ENCODE data around the gene EFCC1. TPM values are rescaled to one million over a fixed set of nuclear protein-coding genes. Genes with fewer than 3 reads are reported as not detected.
A peak's percentile ranks its signal among the peaks of the same experiment; 100 is the strongest.

The EFCC1 gene
- total and polyA plus RNA-seq, 2 of the 13 experiments (the other 11 are each of a cell fraction or from before 2014, with no cell fraction given) = not detected

DNA sequence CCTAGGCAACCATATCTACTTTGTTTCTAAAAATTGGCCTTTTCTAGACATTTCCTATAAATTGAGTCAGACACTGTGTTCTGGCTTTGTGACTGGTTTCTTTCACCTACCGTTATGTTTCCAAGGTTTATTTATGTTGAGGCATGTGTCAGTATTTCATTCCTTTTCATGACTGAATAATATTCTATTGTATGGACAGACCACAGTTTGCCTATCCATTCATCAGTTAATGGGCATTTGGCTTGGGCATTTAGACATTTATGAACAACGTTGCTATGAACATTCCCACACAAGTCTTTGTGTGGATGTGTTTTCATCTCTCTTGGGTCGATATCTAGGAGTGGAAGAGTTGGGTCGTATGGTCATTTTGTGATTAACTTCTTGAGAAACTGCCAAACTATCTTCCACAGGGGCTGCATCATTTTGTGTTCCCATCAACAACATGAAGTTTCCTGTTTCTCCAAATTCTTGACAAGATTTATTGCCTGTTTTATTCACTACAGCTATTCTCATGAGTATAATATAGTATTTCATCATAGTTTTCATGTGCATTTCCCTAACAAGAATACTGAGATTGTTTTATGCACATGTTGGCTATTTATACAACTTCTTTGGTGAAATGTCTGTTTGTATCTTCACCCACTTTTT lies 3.5 kb upstream of the EFCC1 start:
- DNase-seq (ENCODE audit: low spot score) = no peak
- Histone ChIP-seq H3K4me3 (replicated peaks in 1 of 3; ENCODE audit: insufficient read depth in 1 of 3, low read depth in 2 of 3, low read length in 3 of 3) (no peak overlapping the region), H3K9ac (ENCODE audit: insufficient read depth, low read depth, low read length) (no peak overlapping the region), H3K27me3 (ENCODE audit: control insufficient read depth in 1 of 2, insufficient read depth in 2 of 2, low read length in 2 of 2) (peaks cover 3 to 56% of the 10 kb centered on the region in 2 experiments), H2AFZ (ENCODE audit: low read length) (no peak overlapping the region), H3K9me3 (ENCODE audit: low read length) (no peaks in the 10 kb centered on the region), H3K4me2 (ENCODE audit: low read depth, low read length) (no peak overlapping the region), H3K4me1 (ENCODE audit: insufficient read depth, low read length) (peaks cover 22% of the 10 kb centered on the region), H3K27ac (ENCODE audit: extremely low read length, insufficient read depth, low read length) (no peak overlapping the region), H3K36me3 (replicated peaks in 1 of 2; ENCODE audit: control insufficient read depth in 1 of 2, insufficient read depth in 2 of 2, low read length in 2 of 2) (no peaks in the 10 kb centered on the region; a peak in 1 of 5 replicates), H4K20me1 (ENCODE audit: insufficient read depth, low read length) (no peaks in the 10 kb centered on the region), H3K79me2 (ENCODE audit: insufficient read depth, low read length) (no peaks in the 10 kb centered on the region)
- in situ Hi-C loops (cut with HindIII; ENCODE audit: extremely low pct_ligation_motif_present, low pct_unique_long_range_greater_than_20kb) = no loop called here
- POLR2A ChIA-PET = no interaction called here
- intact Hi-C loops (cut with micrococcal nuclease; ENCODE audit: unreplicated experiment) = no loop called here
- BruUV-seq (replicated peaks) = no TSS peak
- no peak for FAIRE-seq
- TF ChIP-seq HNRNPH1 (optimal IDR thresholded peaks at IDR 0.05; ENCODE audit: low read depth, low read length) = no peak
- CTCF ChIA-PET (ENCODE audit: low intra/inter-chr PET ratio, low total read pairs) = no interaction called here
- 20% methylated on average over 4 of the region's 4 CpGs for WGBS (ENCODE audit: low lambda C conversion rate)
- no peak for ATAC-seq

DNA sequence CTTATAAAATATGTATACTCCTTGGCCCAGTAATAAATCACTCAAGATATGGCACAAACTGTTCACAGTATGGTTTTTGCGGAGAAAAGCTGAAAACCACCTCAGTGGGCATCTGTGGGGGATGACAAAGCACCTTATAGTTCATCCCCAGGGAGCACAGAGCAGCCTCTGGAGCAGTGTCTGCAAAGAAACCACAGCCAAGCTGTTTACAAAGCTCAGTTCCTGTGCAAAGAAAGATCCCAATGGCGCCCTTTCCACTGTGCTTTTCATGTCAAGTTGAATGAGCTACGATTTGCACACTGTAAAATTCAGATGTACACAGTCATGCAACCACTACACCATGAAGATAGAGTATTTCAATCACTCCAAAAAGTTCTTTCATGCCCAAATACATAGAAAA lies 2.5 kb upstream of the EFCC1 start:
- H3K4me3 ChIP-seq (replicated peaks in 1 of 3; ENCODE audit: insufficient read depth in 1 of 3, low read depth in 2 of 3, low read length in 3 of 3) = no peak overlapping the region; a peak in 2 of 6 replicates
- ATAC-seq (peak; percentile 13; the same call in 1 of the 3 replicates), DNase-seq (ENCODE audit: low spot score) (no peak), FAIRE-seq (peak; percentile 40)
- H3K4me1 ChIP-seq (ENCODE audit: insufficient read depth, low read length) = peaks cover 28% of the 10 kb centered on the region
- H3K27me3 ChIP-seq (ENCODE audit: control insufficient read depth in 1 of 2, insufficient read depth in 2 of 2, low read length in 2 of 2) = peaks cover 1 to 56% of the 10 kb centered on the region in 2 experiments
- no peaks in the 10 kb centered on the region for H3K79me2 ChIP-seq (ENCODE audit: insufficient read depth, low read length)
- in situ Hi-C loops (cut with HindIII; ENCODE audit: extremely low pct_ligation_motif_present, low pct_unique_long_range_greater_than_20kb) = no loop called here
- no peak overlapping the region for H2AFZ ChIP-seq (ENCODE audit: low read length)
- H3K27ac ChIP-seq (ENCODE audit: extremely low read length, insufficient read depth, low read length) = no peak overlapping the region
- BruUV-seq (replicated peaks) = no TSS peak
- POLR2A ChIA-PET = interaction anchor here (1.2 kb wide), 2 partner anchors 123 to 318 kb away, joined by 4 read pairs; partner anchors contain the start of gene RAB43
- H4K20me1 ChIP-seq (ENCODE audit: insufficient read depth, low read length) = no peaks in the 10 kb centered on the region
- no peak overlapping the region for H3K9ac ChIP-seq (ENCODE audit: insufficient read depth, low read depth, low read length)
- peak overlapping the region; percentile 66 for H3K4me2 ChIP-seq (ENCODE audit: low read depth, low read length)
- no peaks in the 10 kb centered on the region; a peak in 1 of 5 replicates for H3K36me3 ChIP-seq (replicated peaks in 1 of 2; ENCODE audit: control insufficient read depth in 1 of 2, insufficient read depth in 2 of 2, low read length in 2 of 2)
- 13% methylated on average over 3 of the region's 3 CpGs for WGBS (ENCODE audit: low lambda C conversion rate)
- CTCF ChIA-PET (ENCODE audit: low intra/inter-chr PET ratio, low total read pairs) = no interaction called here
- intact Hi-C loops (cut with micrococcal nuclease; ENCODE audit: unreplicated experiment) = no loop called here
- no peaks in the 10 kb centered on the region for H3K9me3 ChIP-seq (ENCODE audit: low read length)
- TF ChIP-seq FOXK2 (IDR thresholded peaks at IDR 0.05) (no peak), ZNF567 (CRISPR knock-in tag; IDR thresholded peaks at IDR 0.05; ENCODE audit: borderline replicate concordance) (no peak), ZNF446 (CRISPR knock-in tag; IDR thresholded peaks at IDR 0.05) (no peak), ELF1 (CRISPR knock-in tag; IDR thresholded peaks at IDR 0.05) (no peak), MIER3 (CRISPR knock-in tag; IDR thresholded peaks at IDR 0.05; ENCODE audit: borderline replicate concordance) (no peak), ZNF33A (CRISPR knock-in tag; IDR thresholded peaks at IDR 0.05; ENCODE audit: borderline replicate concordance) (no peak), TBP (CRISPR knock-in tag; IDR thresholded peaks at IDR 0.05) (no peak), GATAD1 (CRISPR knock-in tag; IDR thresholded peaks at IDR 0.05) (no peak), GABPA (IDR thresholded peaks at IDR 0.05; ENCODE audit: low read depth, low read length) (no peak), GABPA (CRISPR knock-in tag; IDR thresholded peaks at IDR 0.05; ENCODE audit: low read depth) (no peak), FOXA3 (CRISPR knock-in tag; IDR thresholded peaks at IDR 0.05) (peak; percentile 62), ZNF224 (CRISPR knock-in tag; IDR thresholded peaks at IDR 0.05) (no peak), ZNF839 (CRISPR knock-in tag; IDR thresholded peaks at IDR 0.05; ENCODE audit: borderline replicate concordance) (no peak), FOXA1 (IDR thresholded peaks at IDR 0.05) (no peak), FOXA1 (CRISPR knock-in tag; IDR thresholded peaks at IDR 0.05) (peak; percentile 55), ONECUT2 (CRISPR knock-in tag; IDR thresholded peaks at IDR 0.05) (no peak), KLF13 (CRISPR knock-in tag; IDR thresholded peaks at IDR 0.05) (no peak)
- TF ChIP-seq, protein P1, sequence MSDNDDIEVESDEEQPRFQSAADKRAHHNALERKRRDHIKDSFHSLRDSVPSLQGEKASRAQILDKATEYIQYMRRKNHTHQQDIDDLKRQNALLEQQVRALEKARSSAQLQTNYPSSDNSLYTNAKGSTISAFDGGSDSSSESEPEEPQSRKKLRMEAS (IDR thresholded peaks at IDR 0.05) = no peak
- TF ChIP-seq, protein P2, sequence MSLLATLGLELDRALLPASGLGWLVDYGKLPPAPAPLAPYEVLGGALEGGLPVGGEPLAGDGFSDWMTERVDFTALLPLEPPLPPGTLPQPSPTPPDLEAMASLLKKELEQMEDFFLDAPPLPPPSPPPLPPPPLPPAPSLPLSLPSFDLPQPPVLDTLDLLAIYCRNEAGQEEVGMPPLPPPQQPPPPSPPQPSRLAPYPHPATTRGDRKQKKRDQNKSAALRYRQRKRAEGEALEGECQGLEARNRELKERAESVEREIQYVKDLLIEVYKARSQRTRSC (CRISPR knock-in tag; IDR thresholded peaks at IDR 0.05; ENCODE audit: low read depth) = no peak
- TF ChIP-seq, protein P3, sequence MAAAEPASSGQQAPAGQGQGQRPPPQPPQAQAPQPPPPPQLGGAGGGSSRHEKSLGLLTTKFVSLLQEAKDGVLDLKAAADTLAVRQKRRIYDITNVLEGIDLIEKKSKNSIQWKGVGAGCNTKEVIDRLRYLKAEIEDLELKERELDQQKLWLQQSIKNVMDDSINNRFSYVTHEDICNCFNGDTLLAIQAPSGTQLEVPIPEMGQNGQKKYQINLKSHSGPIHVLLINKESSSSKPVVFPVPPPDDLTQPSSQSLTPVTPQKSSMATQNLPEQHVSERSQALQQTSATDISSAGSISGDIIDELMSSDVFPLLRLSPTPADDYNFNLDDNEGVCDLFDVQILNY (CRISPR knock-in tag; conservative IDR thresholded peaks at IDR 0.05) = no peak

Measured in HepG2 (cell line).